Peyer's patch (tissue), 4 donors: ENCODE results near the gene ALMS1. TPM values are rescaled to one million over a fixed set of nuclear protein-coding genes. Genes with fewer than 3 reads are reported as not detected.
"Not testable (repeated sequence)": the region's sequence is repeated elsewhere in the genome, so short reads cannot be mapped to it uniquely, and the experiment has no call there.

Experiments used
- DNase-seq, 3 donors: peaks; one replicate each; pipeline ENCODE4 v3.0.0-alpha.2; 2017 to 2019
- H3K27ac ChIP-seq, 4 donors: fragments of 200-600 bp; sonication (generic); one replicate each; pipeline ENCODE4 v1.5.1; 2016 to 2019
- H3K27me3 ChIP-seq, 2 donors: fragments of 200-600 bp; sonication (generic); one replicate each; pipeline ENCODE4 v1.5.1; 2019
- H3K36me3 ChIP-seq, 3 donors: fragments of 200-600 bp; sonication (generic); one replicate each; pipeline ENCODE4 v1.5.1; 2016 to 2019
- H3K4me1 ChIP-seq, 4 donors: fragments of 200-600 bp; sonication (generic); one replicate each; pipeline ENCODE4 v1.5.1; 2016 to 2019
- H3K4me3 ChIP-seq, 4 donors: fragments of 200-600 bp; sonication (generic); 1 replicate in 3 of 4; 2 replicates in 1 of 4; pipeline ENCODE4 v1.5.1; 2016 to 2019; ENCODE audit warnings: mild to moderate bottlenecking in 1 of 4
- H3K9me3 ChIP-seq, 4 donors: fragments of 200-600 bp; sonication (generic); one replicate each; pipeline ENCODE4 v1.5.1; 2016 to 2019; ENCODE audit warnings: mild to moderate bottlenecking in 1 of 4
- POLR2A ChIP-seq, 2 donors: fragments of 450-650 bp; IDR thresholded peaks; one replicate each; pipeline ENCODE4 v1.5.1; 2017; ENCODE audit warnings: antibody characterized with exemption in 2 of 2, mild to moderate bottlenecking in 2 of 2, moderate library complexity in 2 of 2
- total RNA-seq, 4 donors: library from RNA; depleted of rRNA; stranded (reverse); fragments of >200 nt; gene quantifications; one replicate each; pipeline ENCODE4 v1.1.0, GENCODE V29; 2016
- TF ChIP-seq, protein P1 (sequence below), 6 experiments: fragments of 450-650 bp in 4 of 6; fragments of 200-600 bp in 2 of 6; sonication (generic) in 1 of 6; IDR thresholded peaks; one replicate each; pipeline ENCODE4 v1.5.1; 2017 to 2019; ENCODE audit warnings: antibody characterized with exemption in 6 of 6, mild to moderate bottlenecking in 3 of 6, moderate library complexity in 1 of 6

Gene ALMS1
- total RNA-seq, 4 donors from 2014 or later: 22.9 to 98.2 (median 44.9) TPM

DNA sequence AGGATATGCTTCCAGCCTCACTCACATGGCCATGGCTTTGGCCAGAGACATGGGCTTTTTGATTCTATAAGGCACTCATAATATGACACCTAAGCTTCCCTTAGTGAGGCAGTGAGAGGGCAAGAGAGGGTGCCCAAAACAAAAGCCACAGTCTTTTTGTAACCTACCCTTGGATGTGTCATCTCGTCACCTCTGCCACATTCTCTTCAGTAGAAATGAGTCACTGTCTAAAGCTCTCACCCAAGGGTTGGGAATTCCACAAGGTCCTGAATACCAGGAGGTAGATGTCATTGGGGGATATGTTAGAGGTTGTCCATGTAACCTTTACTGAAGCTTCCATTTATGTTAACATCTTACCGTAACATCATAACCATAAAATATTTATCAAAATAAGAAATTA, 108.4 kb downstream of the ALMS1 start:
- no peak for DNase-seq
- peaks cover 0 to 15% (median 0%) of the 10 kb centered on the region in 3 donors for H3K36me3 ChIP-seq
- TF ChIP-seq, protein P1, sequence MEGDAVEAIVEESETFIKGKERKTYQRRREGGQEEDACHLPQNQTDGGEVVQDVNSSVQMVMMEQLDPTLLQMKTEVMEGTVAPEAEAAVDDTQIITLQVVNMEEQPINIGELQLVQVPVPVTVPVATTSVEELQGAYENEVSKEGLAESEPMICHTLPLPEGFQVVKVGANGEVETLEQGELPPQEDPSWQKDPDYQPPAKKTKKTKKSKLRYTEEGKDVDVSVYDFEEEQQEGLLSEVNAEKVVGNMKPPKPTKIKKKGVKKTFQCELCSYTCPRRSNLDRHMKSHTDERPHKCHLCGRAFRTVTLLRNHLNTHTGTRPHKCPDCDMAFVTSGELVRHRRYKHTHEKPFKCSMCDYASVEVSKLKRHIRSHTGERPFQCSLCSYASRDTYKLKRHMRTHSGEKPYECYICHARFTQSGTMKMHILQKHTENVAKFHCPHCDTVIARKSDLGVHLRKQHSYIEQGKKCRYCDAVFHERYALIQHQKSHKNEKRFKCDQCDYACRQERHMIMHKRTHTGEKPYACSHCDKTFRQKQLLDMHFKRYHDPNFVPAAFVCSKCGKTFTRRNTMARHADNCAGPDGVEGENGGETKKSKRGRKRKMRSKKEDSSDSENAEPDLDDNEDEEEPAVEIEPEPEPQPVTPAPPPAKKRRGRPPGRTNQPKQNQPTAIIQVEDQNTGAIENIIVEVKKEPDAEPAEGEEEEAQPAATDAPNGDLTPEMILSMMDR (IDR thresholded peaks at IDR 0.05): no peak
- TF ChIP-seq POLR2A (IDR thresholded peaks at IDR 0.05): no peak
- H3K4me1 ChIP-seq: no peaks in the 10 kb centered on the region
- H3K27ac ChIP-seq: no peak overlapping the region
- no peaks in the 10 kb centered on the region for H3K27me3 ChIP-seq
- no peak overlapping the region for H3K4me3 ChIP-seq
- H3K9me3 ChIP-seq: peaks cover 0 to 4% (median 0%) of the 10 kb centered on the region in 4 donors

DNA sequence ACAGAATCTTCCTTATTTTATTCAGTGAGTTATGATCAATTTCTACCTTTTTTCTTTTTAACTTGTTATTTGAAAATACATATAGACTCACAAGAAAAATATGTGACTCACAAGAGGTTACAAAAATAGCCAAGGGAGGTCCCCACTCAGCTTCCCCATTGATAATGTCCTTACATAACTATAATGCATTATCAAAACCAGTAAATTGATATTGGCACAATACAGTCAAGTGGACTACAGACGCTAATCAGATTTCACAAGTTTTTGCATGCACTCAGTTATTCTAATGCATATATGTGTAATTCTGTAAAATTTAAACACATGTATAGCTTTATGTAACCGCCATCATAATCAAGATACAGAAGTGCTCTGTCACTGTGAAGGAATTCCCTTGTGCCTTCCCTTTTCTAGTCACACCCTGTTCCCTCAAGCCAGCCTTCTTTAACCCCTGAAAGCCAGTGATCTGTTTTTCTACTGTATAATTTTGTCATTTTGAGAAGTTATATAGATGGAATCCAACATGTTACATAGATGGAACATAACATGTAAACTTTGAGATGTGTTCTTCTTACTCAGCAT, 118.4 kb downstream of the ALMS1 start:
- no peak overlapping the region for H3K27ac ChIP-seq
- H3K4me1 ChIP-seq: no peaks in the 10 kb centered on the region
- no peaks in the 10 kb centered on the region for H3K36me3 ChIP-seq
- no peak overlapping the region for H3K4me3 ChIP-seq
- TF ChIP-seq, protein P1 (IDR thresholded peaks at IDR 0.05): no peak
- no peak for TF ChIP-seq POLR2A (IDR thresholded peaks at IDR 0.05)
- no peak for DNase-seq
- H3K27me3 ChIP-seq: no peaks in the 10 kb centered on the region
- H3K9me3 ChIP-seq: peaks cover 0 to 3% (median 0%) of the 10 kb centered on the region in 4 donors

- DNase-seq, H3K9me3 ChIP-seq: not testable (repeated sequence)
These were observed 119.2 kb downstream of the ALMS1 start for GRCh38 chr2:73504850-73505249.

GRCh38 chr2:73510470-73510869, 124.8 kb downstream of the ALMS1 start:
- not testable (repeated sequence) for H3K27ac ChIP-seq, H3K36me3 ChIP-seq, H3K9me3 ChIP-seq, H3K27me3 ChIP-seq, H3K4me1 ChIP-seq, H3K4me3 ChIP-seq, DNase-seq

More at GRCh38 chr2:73504850-73505249, 119.2 kb downstream of the ALMS1 start:
- not testable (repeated sequence) for H3K27ac ChIP-seq, H3K4me1 ChIP-seq, H3K27me3 ChIP-seq, H3K36me3 ChIP-seq, H3K4me3 ChIP-seq

- TF ChIP-seq, protein P1 (IDR thresholded peaks at IDR 0.05): no peak
- no peak for TF ChIP-seq POLR2A (IDR thresholded peaks at IDR 0.05)
- peaks cover 0 to 5% (median 0%) of the 10 kb centered on the region in 3 donors for H3K36me3 ChIP-seq
- no peaks in the 10 kb centered on the region for H3K4me1 ChIP-seq
- no peaks in the 10 kb centered on the region for H3K9me3 ChIP-seq
- no peak overlapping the region for H3K4me3 ChIP-seq
- no peak overlapping the region for H3K27ac ChIP-seq
- DNase-seq: no peak
- no peaks in the 10 kb centered on the region for H3K27me3 ChIP-seq
These were observed 130.4 kb downstream of the ALMS1 start for GRCh38 chr2:73516033-73516432.

DNA sequence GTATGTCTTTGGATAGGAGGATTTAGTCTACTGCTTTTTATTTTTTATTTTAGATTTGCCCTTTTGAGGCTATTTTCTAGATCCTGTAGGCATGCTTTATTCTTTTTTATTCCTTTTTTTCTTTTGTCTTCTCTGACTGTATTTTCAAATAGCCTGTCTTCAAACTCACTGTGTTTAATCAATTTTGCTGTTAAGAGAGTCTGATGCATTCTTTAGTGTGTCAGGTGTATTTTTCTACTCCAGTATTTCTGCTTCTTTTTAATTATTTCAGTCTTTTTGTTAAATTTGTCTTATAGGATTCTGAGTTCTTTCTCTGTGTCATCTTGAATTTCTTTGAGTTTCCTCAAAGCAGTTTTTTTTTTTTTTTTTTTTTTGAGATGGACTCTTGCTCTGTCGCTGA, 143.1 kb downstream of the ALMS1 start:
- Histone ChIP-seq H3K27ac (no peak overlapping the region), H3K27me3 (no peaks in the 10 kb centered on the region), H3K4me3 (no peak overlapping the region), H3K9me3 (no peaks in the 10 kb centered on the region), H3K36me3 (no peaks in the 10 kb centered on the region), H3K4me1 (no peaks in the 10 kb centered on the region)
- TF ChIP-seq, protein P1 (IDR thresholded peaks at IDR 0.05): no peak
- no peak for TF ChIP-seq POLR2A (IDR thresholded peaks at IDR 0.05)
- no peak for DNase-seq

DNA sequence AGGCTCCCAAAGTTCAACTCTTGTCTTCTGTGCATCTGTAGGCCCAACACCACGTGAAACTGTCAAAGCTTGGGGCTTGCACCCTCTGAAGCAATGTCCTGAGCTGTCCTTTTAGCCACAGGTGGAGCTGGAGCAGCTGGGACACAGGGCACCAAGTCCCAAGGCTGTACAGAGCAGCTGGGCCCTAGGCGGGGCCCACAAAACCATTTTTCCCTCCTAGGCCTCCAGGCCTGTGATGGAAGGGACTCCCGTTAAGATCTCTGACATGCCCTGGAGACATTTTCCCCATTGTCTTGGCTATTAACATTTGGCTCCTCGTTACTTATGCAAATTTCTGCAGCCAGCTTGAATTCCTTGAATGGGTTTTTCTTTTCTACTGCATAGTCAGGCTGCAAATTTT, 145.1 kb downstream of the ALMS1 start:
- not testable (repeated sequence) for H3K4me3 ChIP-seq, DNase-seq, H3K4me1 ChIP-seq, H3K36me3 ChIP-seq, H3K27me3 ChIP-seq, H3K9me3 ChIP-seq, H3K27ac ChIP-seq
